Left forelimb (tissue), 1 donor: ENCODE results near the gene GATA5.
"Not testable (repeated sequence)": the region's sequence is repeated elsewhere in the genome, so short reads cannot be mapped to it uniquely, and the experiment has no call there.

Experiments used
- DNase-seq: peaks from one replicate; pipeline ENCODE4 v3.0.0-alpha.2; 2018; ENCODE audit warnings: low spot score

Gene GATA5

GRCh38 chr20:62430311-62430853 lies 45.4 kb downstream of the GATA5 start:
- no peak for DNase-seq

GRCh38 chr20:62429455-62430310 lies 46.1 kb downstream of the GATA5 start:
- DNase-seq, result no peak

- DNase-seq, result no peak
Observed at GRCh38 chr20:62428396-62429295, 47.1 kb downstream of the GATA5 start.

- DNase-seq, result no peak
Observed at GRCh38 chr20:62428002-62428372, 47.8 kb downstream of the GATA5 start.

- no peak for DNase-seq
Observed at GRCh38 chr20:62427172-62428001, 48.4 kb downstream of the GATA5 start, which contains the start of gene RBBP8NL. RBBP8NL (minus strand) TSS chr20:62427539; CDS start chr20:62419647, 7,892 bp downstream.

GRCh38 chr20:62426699-62427131 lies 49.1 kb downstream of the GATA5 start:
- no peak for DNase-seq

GRCh38 chr20:62426059-62426348 lies 49.8 kb downstream of the GATA5 start:
- not testable (repeated sequence) for DNase-seq

GRCh38 chr20:62425281-62426058 lies 50.3 kb downstream of the GATA5 start:
- DNase-seq, result no peak

GRCh38 chr20:62424249-62425107 lies 51.3 kb downstream of the GATA5 start:
- no peak for DNase-seq

GRCh38 chr20:62423326-62423706 lies 52.5 kb downstream of the GATA5 start:
- no peak for DNase-seq

GRCh38 chr20:62422636-62423325 lies 53.0 kb downstream of the GATA5 start:
- DNase-seq, result no peak

GRCh38 chr20:62421716-62421990 lies 54.1 kb downstream of the GATA5 start:
- DNase-seq, result no peak

GRCh38 chr20:62420846-62421715 lies 54.7 kb downstream of the GATA5 start:
- DNase-seq, result no peak

GRCh38 chr20:62419759-62420158 lies 56.0 kb downstream of the GATA5 start:
- DNase-seq, result no peak

GRCh38 chr20:62418709-62419487 lies 56.9 kb downstream of the GATA5 start:
- DNase-seq, result no peak

GRCh38 chr20:62417981-62418708 lies 57.6 kb downstream of the GATA5 start:
- DNase-seq, result no peak
